GM10248 (cell line): Measurements from ENCODE around the gene SLC6A13.
"Not testable (repeated sequence)": the region's sequence is repeated elsewhere in the genome, so short reads cannot be mapped to it uniquely, and the experiment has no call there.

Experiments
- CTCF ChIA-PET: fragments of 300-600 bp; sonication (Branson Sonifier 250); formaldehyde crosslinking; extraction: SDS; loops from one replicate; lab custom pipeline; 2021; ENCODE audit warnings: antibody characterized with exemption; lab: Yijun Ruan, JAX
- POLR2A ChIA-PET: fragments of 350-650 bp; sonication (Branson Sonifier 250); formaldehyde crosslinking; extraction: SDS; loops from one replicate; lab custom pipeline; 2020; ENCODE audit warnings: antibody characterized with exemption; lab: Yijun Ruan, JAX
- DNase-seq: peaks from one replicate; pipeline ENCODE4 v3.0.0; 2012; ENCODE audit errors: extremely low spot score
- CTCF ChIP-seq: IDR thresholded peaks from 2 replicates; pipeline ENCODE4 v1.5.1; 2012; ENCODE audit warnings: mild to moderate bottlenecking, low read depth; ENCODE audit errors: extremely low read depth, missing control alignments, control extremely low read depth

The SLC6A13 gene

DNA sequence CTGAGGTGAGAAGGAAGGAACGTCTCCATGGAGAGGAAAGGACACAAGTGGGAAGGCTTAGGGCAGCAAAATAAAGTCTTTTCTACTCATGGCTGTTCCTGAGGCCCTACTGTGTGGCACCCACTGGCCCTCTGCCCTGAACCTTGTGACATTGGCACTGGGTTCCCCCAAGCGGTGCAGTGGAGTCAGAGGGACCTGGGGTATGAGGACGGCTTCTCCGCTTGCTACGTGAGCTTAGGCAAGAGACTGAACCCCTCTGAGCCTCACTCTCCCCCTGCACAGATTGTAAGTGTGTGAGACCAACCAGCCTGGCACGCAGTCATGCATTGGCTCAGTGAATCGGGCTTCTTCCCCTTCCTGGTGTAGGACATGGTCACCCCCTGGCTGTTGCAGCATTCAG is 68.4 kb downstream of the SLC6A13 start:
- POLR2A ChIA-PET, result no interaction called here
- no peak for DNase-seq
- TF ChIP-seq CTCF, result no peak
- CTCF ChIA-PET, result no interaction called here

DNA sequence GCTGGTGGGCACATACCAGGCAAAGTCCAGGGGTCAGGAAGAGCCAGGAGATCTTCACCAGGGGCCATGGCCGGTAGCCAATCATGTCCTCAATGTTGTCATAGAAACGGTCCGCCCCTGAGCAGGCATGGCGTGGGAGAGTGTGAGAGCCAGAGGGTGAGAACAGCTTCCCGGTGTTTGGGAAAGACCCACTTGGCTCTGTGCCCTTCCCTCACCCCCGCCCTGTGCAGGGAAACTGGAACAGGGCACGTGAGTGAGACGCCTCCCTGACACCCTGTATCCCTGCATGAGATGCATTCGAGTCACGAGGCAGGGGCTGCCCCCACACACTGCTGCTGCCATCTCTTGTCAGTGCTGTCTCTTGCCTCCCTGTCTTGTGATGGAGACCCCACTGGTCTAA is 69.4 kb downstream of the SLC6A13 start:
- POLR2A ChIA-PET, result no interaction called here
- CTCF ChIA-PET, result no interaction called here
- no peak for TF ChIP-seq CTCF
- DNase-seq, result no peak

- CTCF ChIA-PET, result no interaction called here
- POLR2A ChIA-PET, result no interaction called here
- no peak for TF ChIP-seq CTCF
- no peak for DNase-seq
Observed at GRCh38 chr12:191541-191940, 71.1 kb downstream of the SLC6A13 start.

DNA sequence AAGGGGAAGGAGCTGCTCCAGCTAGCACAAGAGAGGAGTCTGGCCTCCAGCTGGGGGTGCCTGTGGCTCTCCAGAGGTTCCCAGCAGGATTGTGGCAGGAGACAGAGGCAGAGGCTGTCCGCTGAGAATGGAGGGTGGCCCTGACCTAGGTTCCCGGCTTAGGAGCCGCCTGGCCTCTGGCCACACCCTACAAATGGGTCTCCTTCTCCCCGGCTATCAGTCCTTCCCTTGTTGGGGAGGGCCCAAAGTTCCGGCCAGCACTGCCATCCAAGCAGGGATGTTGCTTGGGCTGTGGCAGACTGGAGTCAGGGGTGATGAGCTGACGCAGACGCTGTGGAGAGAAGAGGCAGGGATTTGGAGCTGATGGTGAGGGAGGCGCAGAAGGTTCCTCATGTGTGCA is 71.8 kb downstream of the SLC6A13 start:
- no peak for TF ChIP-seq CTCF
- ChIA-PET POLR2A (no interaction called here), CTCF (no interaction called here)
- DNase-seq, result no peak

DNA sequence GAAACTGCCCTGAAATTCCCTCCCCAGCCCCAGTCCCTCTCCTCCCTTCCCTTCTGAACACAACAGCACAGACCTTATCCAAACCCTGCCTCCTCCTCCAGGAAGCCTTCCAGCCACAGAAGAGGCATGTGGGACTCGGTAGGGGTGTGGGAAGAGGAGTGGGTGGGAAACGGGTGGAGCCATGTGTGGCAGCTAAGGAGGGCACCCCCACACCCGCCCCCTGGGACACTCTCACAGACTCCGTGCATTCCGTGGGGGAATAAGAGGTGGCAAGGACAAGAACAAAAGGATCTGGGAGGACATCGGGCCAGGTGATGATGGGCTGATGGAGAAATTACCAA is 73.0 kb downstream of the SLC6A13 start:
- CTCF ChIA-PET, result interaction anchor here (1.2 to 1.3 kb wide), 2 partner anchors 9 to 18 kb away, joined by 3 to 5 read pairs; no protein-coding TSS in a partner anchor
- TF ChIP-seq CTCF, result no peak
- POLR2A ChIA-PET, result no interaction called here
- no peak for DNase-seq

DNA sequence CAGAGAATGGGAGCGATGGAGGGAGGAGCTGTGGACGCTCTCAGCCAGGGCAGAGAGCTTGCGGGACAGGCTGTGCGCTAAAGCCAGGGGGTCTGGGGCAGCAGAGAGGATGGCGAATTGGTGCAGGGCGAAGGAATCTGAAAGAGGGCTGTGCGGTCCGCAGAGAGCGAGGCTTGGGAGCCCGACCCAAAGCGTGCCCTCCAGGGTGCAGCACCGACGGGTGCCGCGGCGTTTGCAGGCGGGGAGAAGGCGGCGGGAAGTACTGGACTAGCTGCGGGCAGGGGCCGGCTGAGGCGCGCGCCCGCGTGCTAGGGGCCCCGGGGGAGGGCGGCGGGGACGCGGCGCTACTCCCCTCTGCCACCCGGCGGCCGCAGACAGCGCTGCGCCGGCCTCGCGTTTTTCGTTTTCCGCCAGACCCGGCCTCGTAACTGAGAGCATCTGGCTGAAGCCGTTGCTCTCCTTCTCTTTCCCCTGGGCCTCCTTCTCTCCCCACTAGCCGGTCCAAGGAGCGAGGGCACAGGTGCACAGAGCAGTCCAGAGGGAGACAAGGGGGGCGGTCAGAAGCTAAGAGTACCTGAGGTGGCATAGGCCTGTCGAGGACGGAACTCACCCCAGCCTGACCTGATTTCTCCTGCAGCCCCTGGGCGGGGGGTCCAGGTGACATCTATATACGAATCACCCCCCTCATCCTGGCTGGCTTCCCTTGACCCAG is 73.6 kb downstream of the SLC6A13 start:
- DNase-seq, result peak; percentile 79
- ChIA-PET CTCF (interaction anchor here (1.2 to 1.3 kb wide), 2 partner anchors 9 to 18 kb away, joined by 3 to 5 read pairs; no protein-coding TSS in a partner anchor), POLR2A (no interaction called here)
- peak; percentile 68 for TF ChIP-seq CTCF

DNA sequence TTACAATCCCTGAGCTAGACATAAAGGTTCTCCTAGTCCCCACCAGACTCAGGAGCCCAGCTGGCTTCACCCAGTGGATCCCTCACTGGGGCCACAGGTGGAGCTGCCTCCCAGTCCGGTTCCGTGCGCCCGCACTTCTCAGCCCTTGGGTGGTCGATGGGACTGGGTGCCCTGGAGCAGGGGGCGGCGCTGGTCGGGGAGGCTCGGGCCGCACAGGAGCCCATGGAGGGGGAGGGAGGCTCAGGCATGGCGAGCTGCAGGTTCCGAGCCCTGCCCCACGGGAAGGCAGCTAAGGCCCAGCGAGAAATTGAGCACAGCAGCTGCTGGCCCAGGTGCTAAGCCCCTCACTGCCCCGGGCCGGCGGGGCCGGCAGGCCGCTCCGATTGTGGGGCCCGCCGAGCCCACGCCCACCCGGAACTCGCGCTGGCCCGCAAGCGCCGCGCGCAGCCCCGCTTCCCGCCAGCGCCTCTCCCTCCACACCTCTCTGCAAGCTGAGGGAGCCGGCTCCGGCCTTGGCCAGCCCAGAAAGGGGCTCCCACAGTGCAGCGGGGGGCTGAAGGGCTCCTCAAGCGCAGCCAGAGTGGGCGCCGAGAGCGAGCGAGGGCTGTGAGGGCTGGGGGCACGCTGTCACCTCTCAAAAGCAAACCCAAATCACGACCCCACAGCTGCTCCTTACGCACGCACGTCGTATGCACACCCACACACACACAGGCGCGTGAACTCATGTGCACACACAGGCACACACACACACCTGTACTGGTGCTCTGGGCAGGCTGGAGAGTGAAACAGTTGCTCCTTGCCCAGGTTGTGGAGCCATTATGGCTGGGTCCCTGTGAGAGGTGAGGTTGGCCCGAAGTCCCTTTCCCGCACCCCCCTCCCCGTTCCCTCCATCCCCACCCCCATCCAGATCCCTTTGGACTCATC is 74.4 kb downstream of the SLC6A13 start:
- POLR2A ChIA-PET, DNase-seq: not testable (repeated sequence)
- CTCF ChIA-PET, result interaction anchor here (1.2 to 1.3 kb wide), 2 partner anchors 8 to 17 kb away, joined by 3 to 5 read pairs; no protein-coding TSS in a partner anchor
